SJSA1 (cell line): Measurements from ENCODE around the gene AMMECR1. TPM values are rescaled to one million over a fixed set of nuclear protein-coding genes. Genes with fewer than 3 reads are reported as not detected.

Experiments
- DNase-seq, 2 experiments: peaks; one replicate each; pipeline ENCODE4 v3.0.0-alpha.2; 2015 to 2020; ENCODE audit warnings: low spot score in 2 of 2, low read depth in 1 of 2
- H3K27ac ChIP-seq: fragments of 250-450 bp; sonication (Bioruptor Pico); 2 replicates; pipeline ENCODE4 v1.5.1; 2020; ENCODE audit warnings: mild to moderate bottlenecking, moderate library complexity
- H3K27me3 ChIP-seq: fragments of 250-450 bp; sonication (Bioruptor Pico); replicated peaks from 2 replicates; pipeline ENCODE4 v1.5.1; 2020; ENCODE audit warnings: mild to moderate bottlenecking, moderate library complexity
- H3K36me3 ChIP-seq: fragments of 250-450 bp; sonication (Bioruptor Pico); 2 replicates; pipeline ENCODE4 v1.5.1; 2020; ENCODE audit warnings: mild to moderate bottlenecking
- H3K4me1 ChIP-seq: fragments of 250-450 bp; sonication (Bioruptor Pico); replicated peaks from 2 replicates; pipeline ENCODE4 v1.6.1; 2021; ENCODE audit warnings: mild to moderate bottlenecking
- H3K4me3 ChIP-seq: fragments of 250-450 bp; sonication (Bioruptor Pico); 2 replicates; pipeline ENCODE4 v1.5.1; 2020; ENCODE audit warnings: mild to moderate bottlenecking
- H3K9me3 ChIP-seq: fragments of 250-450 bp; sonication (Bioruptor Pico); replicated peaks from 2 replicates; pipeline ENCODE4 v1.5.1; 2020; ENCODE audit warnings: mild to moderate bottlenecking
- total RNA-seq: library from RNA; depleted of rRNA; stranded (reverse); fragments of >200 nt; shearing (Covaris generic); gene quantifications from 2 replicates; pipeline ENCODE4 v1.2.3, GENCODE V29; 2014

Gene AMMECR1
- total RNA-seq, 1 experiment from 2014 or later: 12.7 TPM

GRCh38 chrX:110210417-110211139 lies 107.3 kb downstream of the AMMECR1 start:
- Histone ChIP-seq H3K9me3 (no peaks in the 10 kb centered on the region), H3K27ac (peak overlapping the region; percentile 88)

GRCh38 chrX:110208092-110208491 lies 109.8 kb downstream of the AMMECR1 start:
- H3K27me3 ChIP-seq: no peaks in the 10 kb centered on the region
- DNase-seq: no peak
- no peaks in the 10 kb centered on the region for H3K9me3 ChIP-seq
- no peak overlapping the region for H3K4me3 ChIP-seq
- H3K27ac ChIP-seq: no peak overlapping the region
- no peaks in the 10 kb centered on the region for H3K36me3 ChIP-seq
- peaks cover 31% of the 10 kb centered on the region for H3K4me1 ChIP-seq

More at GRCh38 chrX:110210417-110211139, 107.3 kb downstream of the AMMECR1 start:
- Histone ChIP-seq H3K4me1 (peaks cover 29% of the 10 kb centered on the region), H3K27me3 (no peaks in the 10 kb centered on the region), H3K36me3 (no peaks in the 10 kb centered on the region), H3K4me3 (0 out of 2 replicates have a peak overlapping the region, but pooled peaks have one; percentile 6)
- peak in 1 of 2 experiments; percentile 85 for DNase-seq

GRCh38 chrX:110204986-110205385 lies 112.9 kb downstream of the AMMECR1 start:
- Histone ChIP-seq H3K4me3 (no peak overlapping the region), H3K27me3 (no peaks in the 10 kb centered on the region), H3K4me1 (peaks cover 17% of the 10 kb centered on the region), H3K36me3 (no peaks in the 10 kb centered on the region), H3K27ac (no peak overlapping the region), H3K9me3 (no peaks in the 10 kb centered on the region)
- no peak for DNase-seq

- H3K27ac ChIP-seq: no peak overlapping the region
- peaks cover 8% of the 10 kb centered on the region for H3K4me1 ChIP-seq
- no peak overlapping the region for H3K4me3 ChIP-seq
- no peak for DNase-seq
- no peaks in the 10 kb centered on the region for H3K9me3 ChIP-seq
- no peaks in the 10 kb centered on the region for H3K36me3 ChIP-seq
- no peaks in the 10 kb centered on the region for H3K27me3 ChIP-seq
Measured at GRCh38 chrX:110201799-110202198, 116.1 kb downstream of the AMMECR1 start.

GRCh38 chrX:110194977-110195376 lies 122.9 kb downstream of the AMMECR1 start:
- H3K36me3 ChIP-seq: no peaks in the 10 kb centered on the region
- H3K4me3 ChIP-seq: no peak overlapping the region
- no peaks in the 10 kb centered on the region for H3K27me3 ChIP-seq
- no peak for DNase-seq
- H3K27ac ChIP-seq: no peak overlapping the region
- H3K4me1 ChIP-seq: no peaks in the 10 kb centered on the region
- H3K9me3 ChIP-seq: no peaks in the 10 kb centered on the region

- Histone ChIP-seq H3K4me3 (no peak overlapping the region), H3K27ac (no peak overlapping the region), H3K27me3 (no peaks in the 10 kb centered on the region), H3K36me3 (no peaks in the 10 kb centered on the region), H3K9me3 (no peaks in the 10 kb centered on the region), H3K4me1 (peaks cover 10% of the 10 kb centered on the region; the same call in 1 of the 2 replicates)
- no peak for DNase-seq
Measured at GRCh38 chrX:110192516-110192915, 125.4 kb downstream of the AMMECR1 start.

- no peak overlapping the region for H3K27ac ChIP-seq
- no peaks in the 10 kb centered on the region for H3K36me3 ChIP-seq
- no peak for DNase-seq
- H3K9me3 ChIP-seq: no peaks in the 10 kb centered on the region
- H3K4me3 ChIP-seq: no peak overlapping the region
- no peaks in the 10 kb centered on the region for H3K27me3 ChIP-seq
- H3K4me1 ChIP-seq: peaks cover 19% of the 10 kb centered on the region; the same call in 1 of the 2 replicates
Measured at GRCh38 chrX:110188701-110189558, 129.0 kb downstream of the AMMECR1 start.

- Histone ChIP-seq H3K27ac (no peak overlapping the region), H3K4me1 (peaks cover 29% of the 10 kb centered on the region), H3K4me3 (no peak overlapping the region), H3K27me3 (no peaks in the 10 kb centered on the region), H3K9me3 (no peaks in the 10 kb centered on the region), H3K36me3 (no peaks in the 10 kb centered on the region)
- no peak for DNase-seq
Measured at GRCh38 chrX:110183314-110183713, 134.6 kb downstream of the AMMECR1 start.

- no peak for DNase-seq
- Histone ChIP-seq H3K9me3 (no peaks in the 10 kb centered on the region), H3K27ac (no peak overlapping the region), H3K27me3 (no peaks in the 10 kb centered on the region), H3K4me1 (peaks cover 29% of the 10 kb centered on the region), H3K4me3 (no peak overlapping the region), H3K36me3 (no peaks in the 10 kb centered on the region)
Measured at GRCh38 chrX:110182865-110183264, 135.0 kb downstream of the AMMECR1 start.

- H3K9me3 ChIP-seq: no peaks in the 10 kb centered on the region
- DNase-seq: no peak
- H3K4me3 ChIP-seq: no peak overlapping the region
- no peaks in the 10 kb centered on the region for H3K27me3 ChIP-seq
- H3K27ac ChIP-seq: no peak overlapping the region
- H3K4me1 ChIP-seq: peaks cover 29% of the 10 kb centered on the region
- no peaks in the 10 kb centered on the region for H3K36me3 ChIP-seq
Measured at GRCh38 chrX:110182362-110182761, 135.5 kb downstream of the AMMECR1 start.

- no peak for DNase-seq
- no peaks in the 10 kb centered on the region for H3K27me3 ChIP-seq
- no peak overlapping the region for H3K27ac ChIP-seq
- no peaks in the 10 kb centered on the region for H3K9me3 ChIP-seq
- peaks cover 29% of the 10 kb centered on the region for H3K4me1 ChIP-seq
- no peak overlapping the region for H3K4me3 ChIP-seq
- no peaks in the 10 kb centered on the region for H3K36me3 ChIP-seq
Measured at GRCh38 chrX:110181459-110182137, 136.3 kb downstream of the AMMECR1 start.

- Histone ChIP-seq H3K27ac (peak overlapping the region; percentile 56), H3K4me1 (peaks cover 29% of the 10 kb centered on the region), H3K9me3 (no peaks in the 10 kb centered on the region), H3K27me3 (no peaks in the 10 kb centered on the region), H3K4me3 (no peak overlapping the region), H3K36me3 (no peaks in the 10 kb centered on the region)
- DNase-seq: peak; percentile 44 to 45
Measured at GRCh38 chrX:110180928-110181310, 137.0 kb downstream of the AMMECR1 start.

- peaks cover 24% of the 10 kb centered on the region for H3K4me1 ChIP-seq
- H3K9me3 ChIP-seq: no peaks in the 10 kb centered on the region
- peak; percentile 38 to 49 for DNase-seq
- H3K27me3 ChIP-seq: no peaks in the 10 kb centered on the region
- no peak overlapping the region for H3K4me3 ChIP-seq
- H3K36me3 ChIP-seq: no peaks in the 10 kb centered on the region
- H3K27ac ChIP-seq: peak overlapping the region; percentile 56
Measured at GRCh38 chrX:110180176-110180927, 137.5 kb downstream of the AMMECR1 start.
